Ovary (tissue), 9 donors: ENCODE measurements around the gene DLG1. TPM values are rescaled to one million over a fixed set of nuclear protein-coding genes. Genes with fewer than 3 reads are reported as not detected.
"Not testable (repeated sequence)": the region's sequence is repeated elsewhere in the genome, so short reads cannot be mapped to it uniquely, and the experiment has no call there.

Experiments
- DNase-seq, 5 donors: peaks; one replicate each; pipeline ENCODE4 v3.0.0-alpha.2; 2019 to 2020
- H3K27ac ChIP-seq, 2 donors: fragments of 200-600 bp; one replicate each; pipeline versions ENCODE4 v1.5.1 to v1.8.0; 2019 to 2022
- H3K27me3 ChIP-seq: fragments of 200-600 bp; one replicate; pipeline ENCODE4 v1.8.0; 2022
- H3K36me3 ChIP-seq: fragments of 200-600 bp; sonication (generic); one replicate; pipeline ENCODE4 v1.5.1; 2019
- H3K4me1 ChIP-seq: one replicate; pipeline ENCODE4 v1.8.1; 2013; ENCODE audit warnings: mild to moderate bottlenecking, moderate library complexity; ENCODE audit not compliant: insufficient read depth
- H3K4me3 ChIP-seq: fragments of 200-600 bp; sonication (generic); one replicate; pipeline ENCODE4 v1.5.1; 2017
- H3K9me3 ChIP-seq, 2 donors: fragments of 200-600 bp in 1 of 2; sonication (generic) in 1 of 2; one replicate each; pipeline versions ENCODE4 v1.5.1 to v1.8.1; 2013 to 2019; ENCODE audit warnings: mild to moderate bottlenecking in 1 of 2, moderate library complexity in 1 of 2
- CTCF ChIP-seq, 3 donors: fragments of 450-650 bp in 2 of 3; fragments of 200-600 bp in 1 of 3; IDR thresholded peaks; one replicate each; pipeline versions ENCODE4 v1.5.1 to v1.8.0; 2016 to 2022; ENCODE audit warnings: antibody characterized with exemption in 3 of 3, mild to moderate bottlenecking in 1 of 3
- EP300 ChIP-seq: sonication (generic); formaldehyde crosslinking; IDR thresholded peaks from one replicate; pipeline ENCODE4 v1.6.1; 2017; ENCODE audit warnings: antibody characterized with exemption
- POLR2A ChIP-seq: fragments of 450-650 bp; IDR thresholded peaks from one replicate; pipeline ENCODE4 v1.6.1; 2017; ENCODE audit warnings: antibody characterized with exemption, mild to moderate bottlenecking, moderate library complexity
- WGBS, 3 donors: extraction: QIAGEN DNeasy Blood & Tissue Kit in 1 of 3; methylation state at CpG; one replicate each; pipeline versions ENCODE4 v1.1.5 to v1.1.7; 2013 to 2017; 5-methylcytosine and 5-hydroxymethylcytosine counted together
- intact Hi-C, 4 donors: fragments of 100-400 bp; cut with DNase I; formaldehyde crosslinking; loops; one replicate each; pipeline versions ENCODE4 v1.11.0 to v1.15.1; 2022 to 2023
- polyA plus RNA-seq, 2 donors: library from polyadenylated mRNA; stranded (reverse); fragments of 200-250 nt in 1 of 2; fragments of 350-450 nt in 1 of 2; fragmentation: Illumina TruSeq in 1 of 2; extraction: RNeasy Lipid Tissue Mini Kit (QIAGEN cat#74804) in 1 of 2; gene quantifications; one replicate each; pipeline ENCODE4 v1.2.3, GENCODE V29; 2013 to 2014
- total RNA-seq, 7 donors: library from RNA; depleted of rRNA in 2 of 7; stranded (reverse); fragments of >200 nt in 2 of 7; fragmentation: NEBNext Ultra II Directional in 3 of 7; extraction: Animal tissue kit (Norgen Biotek cat#: 25700) in 3 of 7; gene quantifications; one replicate each; pipeline versions ENCODE4 v1.1.0 to v1.2.4, GENCODE V29; 2016 to 2023
- donor health status: DM: no; HTN: no; CAD: no; lungs with moderate emphysema.
- donor health status: DM: no; HTN: no; CAD: no.
- donor health status: Bipolar disorder and iron deficiency.
- donor health status: DM: yes; HTN: yes; CAD: no.
- donor health status: DM: no; HTN: no; CAD: no.
- donor health status: DM: yes; HTN: yes; CAD: no.

DLG1 gene
- total and polyA plus RNA-seq, 9 donors, result 20.5 to 99.1 (median 62.5) TPM

GRCh38 chr3:197212290-197212689 is 86.1 kb downstream of the DLG1 start:
- no peak for DNase-seq
- no peak for TF ChIP-seq POLR2A
- no peak for TF ChIP-seq CTCF (IDR thresholded peaks at IDR 0.05)
- no peak for TF ChIP-seq EP300

GRCh38 chr3:197211698-197212097 is 86.7 kb downstream of the DLG1 start:
- H3K9me3 ChIP-seq, intact Hi-C loops, H3K27ac ChIP-seq, DNase-seq, H3K4me1 ChIP-seq, H3K4me3 ChIP-seq, H3K36me3 ChIP-seq, H3K27me3 ChIP-seq: not testable (repeated sequence)
- 93 to 95% (median 94%) methylated on average over 4 of the region's 4 CpGs for WGBS, 3 donors

More at GRCh38 chr3:197212290-197212689, 86.1 kb downstream of the DLG1 start:
- no peak overlapping the region for H3K27ac ChIP-seq
- no peaks in the 10 kb centered on the region for H3K9me3 ChIP-seq
- no peaks in the 10 kb centered on the region for H3K36me3 ChIP-seq
- no peaks in the 10 kb centered on the region for H3K27me3 ChIP-seq
- 83 to 98% (median 92%) methylated on average over 5 of the region's 5 CpGs for WGBS, 3 donors
- no peak overlapping the region for H3K4me3 ChIP-seq
- no peaks in the 10 kb centered on the region for H3K4me1 ChIP-seq
- intact Hi-C loops, result no loop called here

GRCh38 chr3:197209366-197210260 is 88.8 kb downstream of the DLG1 start:
- no peak for TF ChIP-seq CTCF (IDR thresholded peaks at IDR 0.05)
- no peak overlapping the region for H3K27ac ChIP-seq
- DNase-seq, result no peak
- H3K4me1 ChIP-seq, result no peaks in the 10 kb centered on the region
- intact Hi-C loops, result no loop called here
- no peaks in the 10 kb centered on the region for H3K27me3 ChIP-seq
- H3K4me3 ChIP-seq, result no peak overlapping the region
- H3K9me3 ChIP-seq, result no peaks in the 10 kb centered on the region
- H3K36me3 ChIP-seq, result no peaks in the 10 kb centered on the region

- Histone ChIP-seq H3K4me3 (no peak overlapping the region), H3K4me1 (no peaks in the 10 kb centered on the region), H3K27ac (no peak overlapping the region), H3K36me3 (no peaks in the 10 kb centered on the region), H3K27me3 (no peaks in the 10 kb centered on the region), H3K9me3 (no peaks in the 10 kb centered on the region)
- intact Hi-C loops, result no loop called here
- TF ChIP-seq EP300, result no peak
- no peak for TF ChIP-seq POLR2A
- TF ChIP-seq CTCF (IDR thresholded peaks at IDR 0.05), result no peak
- WGBS, 3 donors, result 96 to 97% (median 97%) methylated on average over 9 of the region's 9 CpGs
- DNase-seq, result no peak
Measured at GRCh38 chr3:197206913-197207312, 91.5 kb downstream of the DLG1 start.

GRCh38 chr3:197205675-197206074 is 92.7 kb downstream of the DLG1 start:
- no peak overlapping the region for H3K4me3 ChIP-seq
- no peak for DNase-seq
- WGBS, 3 donors, result 80 to 88% (median 87%) methylated on average over 2 of the region's 2 CpGs
- H3K27me3 ChIP-seq, result no peaks in the 10 kb centered on the region
- intact Hi-C loops, result no loop called here
- H3K4me1 ChIP-seq, result peaks cover 1% of the 10 kb centered on the region
- TF ChIP-seq EP300 (no peak), POLR2A (no peak), CTCF (IDR thresholded peaks at IDR 0.05) (no peak)
- H3K36me3 ChIP-seq, result no peaks in the 10 kb centered on the region
- no peak overlapping the region for H3K27ac ChIP-seq
- H3K9me3 ChIP-seq, result no peaks in the 10 kb centered on the region
